Hepatocyte (in vitro differentiated cells): ENCODE results near the gene ADCY6. TPM values are rescaled to one million over a fixed set of nuclear protein-coding genes. Genes with fewer than 3 reads are reported as not detected.

Source experiments
- DNase-seq: peaks from one replicate; pipeline ENCODE4 v3.0.0-alpha.2; 2016; ENCODE audit warnings: low spot score
- H2AFZ ChIP-seq: fragments of 200-600 bp; sonication (generic); 2 replicates; pipeline ENCODE4 v1.6.0; 2016; ENCODE audit warnings: antibody characterized with exemption, mild to moderate bottlenecking
- H3K27ac ChIP-seq: fragments of 200-600 bp; sonication (generic); 2 replicates; pipeline ENCODE4 v1.5.1; 2016; ENCODE audit warnings: mild to moderate bottlenecking
- H3K27me3 ChIP-seq: fragments of 200-600 bp; sonication (generic); 2 replicates; pipeline ENCODE4 v1.6.1; 2016
- H3K36me3 ChIP-seq: fragments of 200-600 bp; sonication (generic); replicated peaks from 2 replicates; pipeline ENCODE4 v1.5.1; 2016; ENCODE audit warnings: low read depth; ENCODE audit not compliant: insufficient read depth
- H3K4me1 ChIP-seq: fragments of 200-600 bp; sonication (generic); 2 replicates; pipeline ENCODE4 v1.5.1; 2016; ENCODE audit warnings: mild to moderate bottlenecking, moderate library complexity; ENCODE audit not compliant: insufficient read depth
- H3K4me2 ChIP-seq: fragments of 200-600 bp; sonication (generic); 2 replicates; pipeline ENCODE4 v1.6.0; 2016
- H3K4me3 ChIP-seq: fragments of 200-600 bp; sonication (generic); 2 replicates; pipeline ENCODE4 v1.5.1; 2016; ENCODE audit warnings: mild to moderate bottlenecking
- H3K79me2 ChIP-seq: fragments of 200-600 bp; sonication (generic); 2 replicates; pipeline ENCODE4 v1.6.0; 2017; ENCODE audit warnings: mild to moderate bottlenecking
- H3K9me2 ChIP-seq: fragments of 200-600 bp; sonication (generic); replicated peaks from 2 replicates; pipeline ENCODE4 v1.6.0; 2017; ENCODE audit warnings: mild to moderate bottlenecking; ENCODE audit not compliant: insufficient read depth
- H3K9me3 ChIP-seq: fragments of 200-600 bp; sonication (generic); 2 replicates; pipeline ENCODE4 v1.5.1; 2016; ENCODE audit warnings: low read depth, mild to moderate bottlenecking
- H4K20me1 ChIP-seq: fragments of 200-600 bp; sonication (generic); 2 replicates; pipeline ENCODE4 v1.6.0; 2016; ENCODE audit warnings: mild to moderate bottlenecking; ENCODE audit not compliant: insufficient read depth, poor library complexity, severe bottlenecking
- EZH2 ChIP-seq: fragments of 200-600 bp; sonication (generic); IDR thresholded peaks from 2 replicates; pipeline ENCODE4 v1.6.1; 2016; ENCODE audit warnings: antibody characterized with exemption, mild to moderate bottlenecking, borderline replicate concordance
- EZH2phosphoT487 ChIP-seq: fragments of 200-600 bp; sonication (generic); IDR thresholded peaks from one replicate; pipeline ENCODE4 v1.6.1; 2018; ENCODE audit warnings: antibody characterized with exemption, mild to moderate bottlenecking, low read depth, moderate library complexity; ENCODE audit not compliant: unreplicated experiment, severe bottlenecking
- WGBS: methylation state at CpG from one replicate; pipeline ENCODE4 v1.1.6; 2016; ENCODE audit warnings: low lambda C conversion rate; ENCODE audit errors: missing lambda C conversion rate; 5-methylcytosine and 5-hydroxymethylcytosine counted together
- polyA plus RNA-seq: library from polyadenylated mRNA; unstranded; fragments of >200 nt; fragmentation: Nextera tagmentation; extraction: Ambion mirVana; gene quantifications from 2 replicates; pipeline ENCODE4 v1.2.1, GENCODE V29; 2016
- total RNA-seq: library from RNA; depleted of rRNA; stranded (reverse); fragments of >200 nt; gene quantifications from 2 replicates; pipeline ENCODE4 v1.2.3, GENCODE V29; 2014
- TF ChIP-seq, protein P1 (sequence below): fragments of 200-600 bp; sonication (generic); IDR thresholded peaks from 2 replicates; pipeline ENCODE4 v1.5.1; 2016; ENCODE audit warnings: antibody characterized with exemption, mild to moderate bottlenecking; ENCODE audit not compliant: poor library complexity

The ADCY6 gene
- total RNA-seq: 27.9 and 37.7 TPM in 2 replicates
- polyA plus RNA-seq: 19.0 and 22.7 TPM in 2 replicates

GRCh38 chr12:48788854-48789775 lies at the start of gene ADCY6:
Gene ADCY6 (minus strand): TSS chr12:48789089. CDS start chr12:48783434, 5,655 bp downstream.
- Histone ChIP-seq H3K4me3 (peak within 1 kb of the TSS; percentile 98), H2AFZ (peak within 1 kb of the TSS; percentile 100), H3K36me3 (no peaks in the 10 kb centered on the region), H3K4me1 (peaks cover 22% of the 10 kb centered on the region), H3K9me3 (no peaks in the 10 kb centered on the region), H4K20me1 (peaks cover 15% of the 10 kb centered on the region), H3K4me2 (peak within 1 kb of the TSS; percentile 97), H3K27me3 (no peaks in the 10 kb centered on the region), H3K27ac (peak within 1 kb of the TSS; percentile 98), H3K79me2 (peaks cover 50% of the 10 kb centered on the region), H3K9me2 (no peaks in the 10 kb centered on the region)
- WGBS: 0% methylated on average over 12 of the region's 86 CpGs
- TF ChIP-seq, protein P1, sequence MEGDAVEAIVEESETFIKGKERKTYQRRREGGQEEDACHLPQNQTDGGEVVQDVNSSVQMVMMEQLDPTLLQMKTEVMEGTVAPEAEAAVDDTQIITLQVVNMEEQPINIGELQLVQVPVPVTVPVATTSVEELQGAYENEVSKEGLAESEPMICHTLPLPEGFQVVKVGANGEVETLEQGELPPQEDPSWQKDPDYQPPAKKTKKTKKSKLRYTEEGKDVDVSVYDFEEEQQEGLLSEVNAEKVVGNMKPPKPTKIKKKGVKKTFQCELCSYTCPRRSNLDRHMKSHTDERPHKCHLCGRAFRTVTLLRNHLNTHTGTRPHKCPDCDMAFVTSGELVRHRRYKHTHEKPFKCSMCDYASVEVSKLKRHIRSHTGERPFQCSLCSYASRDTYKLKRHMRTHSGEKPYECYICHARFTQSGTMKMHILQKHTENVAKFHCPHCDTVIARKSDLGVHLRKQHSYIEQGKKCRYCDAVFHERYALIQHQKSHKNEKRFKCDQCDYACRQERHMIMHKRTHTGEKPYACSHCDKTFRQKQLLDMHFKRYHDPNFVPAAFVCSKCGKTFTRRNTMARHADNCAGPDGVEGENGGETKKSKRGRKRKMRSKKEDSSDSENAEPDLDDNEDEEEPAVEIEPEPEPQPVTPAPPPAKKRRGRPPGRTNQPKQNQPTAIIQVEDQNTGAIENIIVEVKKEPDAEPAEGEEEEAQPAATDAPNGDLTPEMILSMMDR: no peak
- no peak for TF ChIP-seq EZH2phosphoT487
- TF ChIP-seq EZH2: no peak
- DNase-seq: peak; percentile 91

- H3K36me3 ChIP-seq: no peaks in the 10 kb centered on the region
- no peaks in the 10 kb centered on the region for H3K9me3 ChIP-seq
- no peak overlapping the region for H2AFZ ChIP-seq
- H4K20me1 ChIP-seq: no peaks in the 10 kb centered on the region
- H3K27me3 ChIP-seq: no peaks in the 10 kb centered on the region
- H3K4me1 ChIP-seq: no peaks in the 10 kb centered on the region
- H3K27ac ChIP-seq: no peak overlapping the region
- DNase-seq: no peak
- H3K4me2 ChIP-seq: no peak overlapping the region
- no peak overlapping the region for H3K4me3 ChIP-seq
- no peaks in the 10 kb centered on the region for H3K9me2 ChIP-seq
- TF ChIP-seq, protein P1: no peak
- TF ChIP-seq EZH2phosphoT487: no peak
- TF ChIP-seq EZH2: no peak
- H3K79me2 ChIP-seq: no peaks in the 10 kb centered on the region
- 94% methylated on average over 4 of the region's 4 CpGs for WGBS
Measured at GRCh38 chr12:48838048-48838447, 49.2 kb upstream of the ADCY6 start.

DNA sequence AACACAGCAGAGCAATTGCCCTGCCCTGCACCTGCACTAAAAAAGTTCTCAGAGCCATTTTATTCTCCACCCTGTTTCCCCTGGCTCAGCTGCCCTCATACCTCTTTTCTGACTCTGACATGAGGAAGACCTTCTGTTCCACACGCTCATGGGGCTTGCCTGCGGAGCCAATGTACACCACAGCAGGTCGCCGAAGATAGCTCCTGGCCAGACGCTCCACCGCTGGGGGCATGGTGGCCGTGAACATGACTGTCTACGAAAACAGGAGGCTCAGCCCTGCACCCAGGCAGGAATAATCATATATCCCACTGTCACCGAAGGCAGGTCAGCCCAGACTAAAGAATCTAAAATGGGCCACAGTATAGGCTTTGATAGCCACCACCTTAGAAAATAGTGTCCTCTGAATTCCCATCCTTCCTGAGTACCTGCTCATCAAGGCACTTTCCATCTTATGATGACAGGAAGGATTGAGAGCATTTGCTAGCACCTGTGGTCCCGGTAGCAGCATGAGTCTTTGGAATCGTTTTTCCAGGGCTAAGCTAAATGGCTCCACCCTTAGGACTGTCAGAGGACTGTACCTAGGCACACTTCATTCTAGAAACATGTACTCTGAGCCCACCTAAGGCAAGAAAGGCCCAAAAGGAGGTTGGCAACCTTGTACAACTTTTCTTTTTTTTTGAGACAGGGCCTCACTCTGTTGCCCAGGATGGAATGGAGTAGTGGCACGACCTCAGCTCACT lies 43.6 kb upstream of the ADCY6 start:
- no peak overlapping the region for H3K4me2 ChIP-seq
- TF ChIP-seq EZH2phosphoT487 (no peak), EZH2 (no peak)
- TF ChIP-seq, protein P1: no peak
- 93% methylated on average over 12 of the region's 12 CpGs for WGBS
- H3K79me2 ChIP-seq: no peaks in the 10 kb centered on the region
- H3K27ac ChIP-seq: no peak overlapping the region
- no peak overlapping the region for H2AFZ ChIP-seq
- H3K9me2 ChIP-seq: no peaks in the 10 kb centered on the region
- no peak overlapping the region for H3K4me3 ChIP-seq
- no peaks in the 10 kb centered on the region for H3K9me3 ChIP-seq
- no peaks in the 10 kb centered on the region for H4K20me1 ChIP-seq
- no peaks in the 10 kb centered on the region for H3K27me3 ChIP-seq
- no peak for DNase-seq
- no peaks in the 10 kb centered on the region for H3K4me1 ChIP-seq
- H3K36me3 ChIP-seq: no peaks in the 10 kb centered on the region
